Measurements from ENCODE around the gene TMED8.

DNA sequence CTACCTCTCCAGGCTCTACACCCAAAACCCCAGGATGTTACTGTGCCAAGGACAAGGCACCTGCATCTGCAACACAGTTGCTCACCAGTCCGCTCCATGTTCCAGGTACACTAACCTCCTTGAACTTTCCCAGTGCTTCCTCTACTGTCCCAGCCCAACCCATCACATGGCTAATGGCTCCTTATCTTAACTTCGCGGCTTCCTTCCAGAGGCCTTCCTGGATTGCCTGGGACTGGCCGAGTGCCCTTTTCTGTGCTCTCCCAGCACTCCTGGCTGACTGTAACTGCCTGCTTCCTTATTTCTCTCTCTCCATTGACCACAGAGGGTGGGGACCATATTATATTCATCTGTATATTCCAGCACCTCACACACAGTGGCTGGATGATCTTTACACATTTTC is 77.1 kb downstream of the TMED8 start:
- TF ChIP-seq CTCF (IDR thresholded peaks at IDR 0.05) = no peak
- no peak for TF ChIP-seq POLR2A (IDR thresholded peaks at IDR 0.05)

Measured in body of pancreas (tissue), 4 donors.